HG03039 (cell line): Measurements from ENCODE around the gene PDE4D.

Experiments used
- ATAC-seq: cut with Tn5 transposase; IDR thresholded peaks from one replicate; pipeline ENCODE4 v1.9.1; 2021; ENCODE audit warnings: mild to moderate bottlenecking, moderate library complexity; ENCODE audit not compliant: unreplicated experiment

PDE4D gene

GRCh38 chr5:59746241-59746765, 147.2 kb downstream of the PDE4D start:
- ATAC-seq = no peak

- ATAC-seq = no peak
Measured at GRCh38 chr5:59745415-59745863, 148.1 kb downstream of the PDE4D start.

GRCh38 chr5:59744531-59744992, 149.0 kb downstream of the PDE4D start:
- no peak for ATAC-seq

GRCh38 chr5:59741599-59741998, 151.9 kb downstream of the PDE4D start:
- no peak for ATAC-seq

GRCh38 chr5:59738024-59738423, 155.5 kb downstream of the PDE4D start:
- no peak for ATAC-seq

- no peak for ATAC-seq
Measured at GRCh38 chr5:59732806-59733205, 160.7 kb downstream of the PDE4D start.

- no peak for ATAC-seq
Measured at GRCh38 chr5:59732301-59732700, 161.2 kb downstream of the PDE4D start.

- no peak for ATAC-seq
Measured at GRCh38 chr5:59731809-59732208, 161.7 kb downstream of the PDE4D start.

- no peak for ATAC-seq
Measured at GRCh38 chr5:59729820-59730219, 163.7 kb downstream of the PDE4D start.

- no peak for ATAC-seq
Measured at GRCh38 chr5:59729357-59729756, 164.2 kb downstream of the PDE4D start.

GRCh38 chr5:59728356-59728755, 165.2 kb downstream of the PDE4D start:
- no peak for ATAC-seq

- ATAC-seq = no peak
Measured at GRCh38 chr5:59727186-59727585, 166.3 kb downstream of the PDE4D start.

- no peak for ATAC-seq
Measured at GRCh38 chr5:59725392-59725767, 168.1 kb downstream of the PDE4D start.

GRCh38 chr5:59724482-59725391, 168.8 kb downstream of the PDE4D start:
- ATAC-seq = peak; percentile 72

GRCh38 chr5:59722874-59723273, 170.7 kb downstream of the PDE4D start:
- ATAC-seq = no peak

- ATAC-seq = no peak
Measured at GRCh38 chr5:59721741-59722140, 171.8 kb downstream of the PDE4D start.

- ATAC-seq = no peak
Measured at GRCh38 chr5:59720063-59720462, 173.5 kb downstream of the PDE4D start.

GRCh38 chr5:59716966-59717500, 176.5 kb downstream of the PDE4D start:
- no peak for ATAC-seq

- no peak for ATAC-seq
Measured at GRCh38 chr5:59716029-59716428, 177.5 kb downstream of the PDE4D start.

GRCh38 chr5:59715228-59715627, 178.3 kb downstream of the PDE4D start:
- ATAC-seq = no peak

- ATAC-seq = no peak
Measured at GRCh38 chr5:59713498-59713844, 180.1 kb downstream of the PDE4D start.

GRCh38 chr5:59712836-59713497, 180.6 kb downstream of the PDE4D start:
- ATAC-seq = no peak
